GM12878 (cell line): ENCODE data around the gene PCGF1.

ENCODE experiments used
- BHLHE40 ChIP-seq, 2 experiments: fragments of 450-650 bp in 1 of 2; IDR thresholded peaks; 2 replicates each; pipeline ENCODE4 v1.6.1; 2011 to 2017; ENCODE audit warnings: low read depth in 2 of 2, borderline replicate concordance in 1 of 2, improper control_type of control experiment in 1 of 2, low read length in 1 of 2, mild to moderate bottlenecking in 1 of 2
- EZH2 ChIP-seq: IDR thresholded peaks from 2 replicates; pipeline ENCODE4 v1.6.1; 2012; ENCODE audit warnings: low read depth, mild to moderate bottlenecking, control low read depth, inconsistent platforms, low read length, borderline replicate concordance; ENCODE audit not compliant: control insufficient read depth
- IKZF1 ChIP-seq: fragments of 450-650 bp; conservative IDR thresholded peaks from 2 replicates; pipeline ENCODE4 v1.6.1; 2017; ENCODE audit warnings: antibody characterized with exemption, mild to moderate bottlenecking
- SRF ChIP-seq, 2 experiments: IDR thresholded peaks; 2 replicates each; pipeline ENCODE4 v1.6.1; 2011; ENCODE audit warnings: low read depth in 2 of 2, low read length in 2 of 2, mild to moderate bottlenecking in 1 of 2, moderate library complexity in 1 of 2
- ZNF384 ChIP-seq: IDR thresholded peaks from 2 replicates; pipeline ENCODE4 v1.6.1; 2012; ENCODE audit warnings: low read depth, mild to moderate bottlenecking, low read length, improper control_type of control experiment, borderline replicate concordance
- TF ChIP-seq, protein P1 (sequence below), 3 experiments: IDR thresholded peaks in 2 of 3; conservative IDR thresholded peaks in 1 of 3; 2 replicates each; pipeline ENCODE4 v1.5.1; 2011; ENCODE audit warnings: low read depth in 3 of 3, low read length in 3 of 3, mild to moderate bottlenecking in 3 of 3, control low read depth in 2 of 3, moderate library complexity in 2 of 3, inconsistent platforms in 1 of 3, mixed read lengths in 1 of 3; ENCODE audit not compliant: control insufficient read depth in 2 of 3, insufficient read depth in 1 of 3; ENCODE audit errors: extremely low read depth in 1 of 3
- TF ChIP-seq, protein P2 (sequence below): fragments of 450-650 bp; IDR thresholded peaks from 2 replicates; pipeline ENCODE4 v1.6.1; 2017; ENCODE audit warnings: mild to moderate bottlenecking, moderate library complexity
- TF ChIP-seq, protein P3 (sequence below): fragments of 450-650 bp; IDR thresholded peaks from 2 replicates; pipeline ENCODE4 v1.6.1; 2017; ENCODE audit warnings: mild to moderate bottlenecking

DNA sequence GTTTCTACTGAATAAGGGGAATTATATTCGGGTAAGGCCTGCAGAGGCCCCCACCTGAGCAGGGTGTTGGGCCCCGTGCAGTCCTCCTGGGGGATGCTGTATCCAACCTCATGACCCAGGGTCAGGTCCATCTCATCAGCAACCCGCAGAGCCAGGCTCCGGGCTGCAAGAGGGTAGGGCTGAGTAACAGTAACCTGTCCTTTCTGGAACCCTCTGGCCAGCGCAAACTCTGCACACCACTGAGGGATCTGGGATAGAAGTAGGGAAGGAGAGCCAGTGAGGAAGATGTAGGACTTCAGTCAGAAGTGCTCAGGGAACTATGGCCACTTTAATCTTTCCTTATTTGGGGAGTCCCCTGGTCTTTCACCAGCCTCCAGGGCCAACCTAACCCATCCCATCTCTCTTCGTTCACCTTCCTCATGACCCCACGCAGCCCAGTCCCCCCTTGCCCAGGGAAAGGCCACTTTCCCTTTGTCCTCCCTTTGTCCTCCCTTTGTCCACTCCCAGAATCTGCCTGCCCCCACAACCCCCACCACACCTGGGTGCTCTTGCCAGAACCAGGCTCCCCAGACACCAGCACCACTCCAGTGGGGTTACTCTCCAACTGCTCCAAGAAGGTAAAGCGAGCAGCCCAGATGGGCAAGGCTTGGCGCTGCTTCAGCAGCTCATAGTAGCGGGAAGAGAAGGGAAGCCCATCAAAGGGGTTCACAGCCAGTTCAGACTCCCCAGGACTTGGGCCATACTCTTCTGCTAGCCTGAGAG lies 17.6 kb upstream of the PCGF1 start:
- TF ChIP-seq, protein P1, sequence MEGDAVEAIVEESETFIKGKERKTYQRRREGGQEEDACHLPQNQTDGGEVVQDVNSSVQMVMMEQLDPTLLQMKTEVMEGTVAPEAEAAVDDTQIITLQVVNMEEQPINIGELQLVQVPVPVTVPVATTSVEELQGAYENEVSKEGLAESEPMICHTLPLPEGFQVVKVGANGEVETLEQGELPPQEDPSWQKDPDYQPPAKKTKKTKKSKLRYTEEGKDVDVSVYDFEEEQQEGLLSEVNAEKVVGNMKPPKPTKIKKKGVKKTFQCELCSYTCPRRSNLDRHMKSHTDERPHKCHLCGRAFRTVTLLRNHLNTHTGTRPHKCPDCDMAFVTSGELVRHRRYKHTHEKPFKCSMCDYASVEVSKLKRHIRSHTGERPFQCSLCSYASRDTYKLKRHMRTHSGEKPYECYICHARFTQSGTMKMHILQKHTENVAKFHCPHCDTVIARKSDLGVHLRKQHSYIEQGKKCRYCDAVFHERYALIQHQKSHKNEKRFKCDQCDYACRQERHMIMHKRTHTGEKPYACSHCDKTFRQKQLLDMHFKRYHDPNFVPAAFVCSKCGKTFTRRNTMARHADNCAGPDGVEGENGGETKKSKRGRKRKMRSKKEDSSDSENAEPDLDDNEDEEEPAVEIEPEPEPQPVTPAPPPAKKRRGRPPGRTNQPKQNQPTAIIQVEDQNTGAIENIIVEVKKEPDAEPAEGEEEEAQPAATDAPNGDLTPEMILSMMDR (IDR thresholded peaks at IDR 0.05 in 2 of 3, conservative IDR thresholded peaks at IDR 0.05 in 1 of 3; ENCODE audit: control insufficient read depth in 2 of 3, extremely low read depth in 1 of 3, insufficient read depth in 1 of 3, low read depth in 3 of 3, low read length in 3 of 3), result no peak
- TF ChIP-seq ZNF384 (no peak), EZH2 (no peak), BHLHE40 (IDR thresholded peaks at IDR 0.05; ENCODE audit: borderline replicate concordance in 1 of 2, low read depth in 2 of 2, low read length in 1 of 2) (no peak), IKZF1 (no peak), SRF (IDR thresholded peaks at IDR 0.05; ENCODE audit: low read depth in 2 of 2, low read length in 2 of 2) (no peak)
- TF ChIP-seq, protein P2, sequence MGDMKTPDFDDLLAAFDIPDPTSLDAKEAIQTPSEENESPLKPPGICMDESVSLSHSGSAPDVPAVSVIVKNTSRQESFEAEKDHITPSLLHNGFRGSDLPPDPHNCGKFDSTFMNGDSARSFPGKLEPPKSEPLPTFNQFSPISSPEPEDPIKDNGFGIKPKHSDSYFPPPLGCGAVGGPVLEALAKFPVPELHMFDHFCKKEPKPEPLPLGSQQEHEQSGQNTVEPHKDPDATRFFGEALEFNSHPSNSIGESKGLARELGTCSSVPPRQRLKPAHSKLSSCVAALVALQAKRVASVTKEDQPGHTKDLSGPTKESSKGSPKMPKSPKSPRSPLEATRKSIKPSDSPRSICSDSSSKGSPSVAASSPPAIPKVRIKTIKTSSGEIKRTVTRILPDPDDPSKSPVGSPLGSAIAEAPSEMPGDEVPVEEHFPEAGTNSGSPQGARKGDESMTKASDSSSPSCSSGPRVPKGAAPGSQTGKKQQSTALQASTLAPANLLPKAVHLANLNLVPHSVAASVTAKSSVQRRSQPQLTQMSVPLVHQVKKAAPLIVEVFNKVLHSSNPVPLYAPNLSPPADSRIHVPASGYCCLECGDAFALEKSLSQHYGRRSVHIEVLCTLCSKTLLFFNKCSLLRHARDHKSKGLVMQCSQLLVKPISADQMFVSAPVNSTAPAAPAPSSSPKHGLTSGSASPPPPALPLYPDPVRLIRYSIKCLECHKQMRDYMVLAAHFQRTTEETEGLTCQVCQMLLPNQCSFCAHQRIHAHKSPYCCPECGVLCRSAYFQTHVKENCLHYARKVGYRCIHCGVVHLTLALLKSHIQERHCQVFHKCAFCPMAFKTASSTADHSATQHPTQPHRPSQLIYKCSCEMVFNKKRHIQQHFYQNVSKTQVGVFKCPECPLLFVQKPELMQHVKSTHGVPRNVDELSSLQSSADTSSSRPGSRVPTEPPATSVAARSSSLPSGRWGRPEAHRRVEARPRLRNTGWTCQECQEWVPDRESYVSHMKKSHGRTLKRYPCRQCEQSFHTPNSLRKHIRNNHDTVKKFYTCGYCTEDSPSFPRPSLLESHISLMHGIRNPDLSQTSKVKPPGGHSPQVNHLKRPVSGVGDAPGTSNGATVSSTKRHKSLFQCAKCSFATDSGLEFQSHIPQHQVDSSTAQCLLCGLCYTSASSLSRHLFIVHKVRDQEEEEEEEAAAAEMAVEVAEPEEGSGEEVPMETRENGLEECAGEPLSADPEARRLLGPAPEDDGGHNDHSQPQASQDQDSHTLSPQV, result no peak
- TF ChIP-seq, protein P3, sequence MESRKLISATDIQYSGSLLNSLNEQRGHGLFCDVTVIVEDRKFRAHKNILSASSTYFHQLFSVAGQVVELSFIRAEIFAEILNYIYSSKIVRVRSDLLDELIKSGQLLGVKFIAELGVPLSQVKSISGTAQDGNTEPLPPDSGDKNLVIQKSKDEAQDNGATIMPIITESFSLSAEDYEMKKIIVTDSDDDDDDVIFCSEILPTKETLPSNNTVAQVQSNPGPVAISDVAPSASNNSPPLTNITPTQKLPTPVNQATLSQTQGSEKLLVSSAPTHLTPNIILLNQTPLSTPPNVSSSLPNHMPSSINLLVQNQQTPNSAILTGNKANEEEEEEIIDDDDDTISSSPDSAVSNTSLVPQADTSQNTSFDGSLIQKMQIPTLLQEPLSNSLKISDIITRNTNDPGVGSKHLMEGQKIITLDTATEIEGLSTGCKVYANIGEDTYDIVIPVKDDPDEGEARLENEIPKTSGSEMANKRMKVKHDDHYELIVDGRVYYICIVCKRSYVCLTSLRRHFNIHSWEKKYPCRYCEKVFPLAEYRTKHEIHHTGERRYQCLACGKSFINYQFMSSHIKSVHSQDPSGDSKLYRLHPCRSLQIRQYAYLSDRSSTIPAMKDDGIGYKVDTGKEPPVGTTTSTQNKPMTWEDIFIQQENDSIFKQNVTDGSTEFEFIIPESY, result no peak
